NT2/D1 (cell line): Measurements from ENCODE around the gene FAM163A.

Experiments
- DNase-seq: peaks from one replicate; pipeline ENCODE4 v3.0.0-alpha.2; 2011; ENCODE audit warnings: low read depth, low spot score
- H3K27me3 ChIP-seq: 2 replicates; pipeline ENCODE4 v1.6.0; 2011; ENCODE audit warnings: mild to moderate bottlenecking; ENCODE audit not compliant: insufficient read length, insufficient read depth
- H3K36me3 ChIP-seq: 2 replicates; pipeline ENCODE4 v1.6.1; 2011; ENCODE audit warnings: mild to moderate bottlenecking, low read length, mixed read lengths; ENCODE audit not compliant: insufficient read depth, insufficient read length
- H3K4me1 ChIP-seq: 2 replicates; pipeline ENCODE4 v1.5.1; 2011; ENCODE audit not compliant: insufficient read depth, insufficient read length
- H3K4me3 ChIP-seq: 2 replicates; pipeline ENCODE4 v1.5.1; 2011; ENCODE audit warnings: low read depth; ENCODE audit not compliant: insufficient read length
- H3K9ac ChIP-seq: 2 replicates; pipeline ENCODE4 v1.6.0; 2011; ENCODE audit warnings: low read depth; ENCODE audit not compliant: insufficient read length
- H3K9me3 ChIP-seq: 2 replicates; pipeline ENCODE4 v1.5.1; 2011; ENCODE audit warnings: mild to moderate bottlenecking, low read length; ENCODE audit not compliant: insufficient read depth
- SUZ12 ChIP-seq: IDR thresholded peaks from 2 replicates; pipeline ENCODE4 v1.6.1; 2011; ENCODE audit not compliant: insufficient read length, insufficient read depth; ENCODE audit errors: extremely low read depth
- YY1 ChIP-seq: IDR thresholded peaks from 2 replicates; pipeline ENCODE4 v1.6.1; 2011; ENCODE audit not compliant: insufficient read length, insufficient read depth
- ZNF274 ChIP-seq: IDR thresholded peaks from 2 replicates; pipeline ENCODE4 v1.6.1; 2011; ENCODE audit warnings: mild to moderate bottlenecking, low read depth, low read length

FAM163A gene

DNA sequence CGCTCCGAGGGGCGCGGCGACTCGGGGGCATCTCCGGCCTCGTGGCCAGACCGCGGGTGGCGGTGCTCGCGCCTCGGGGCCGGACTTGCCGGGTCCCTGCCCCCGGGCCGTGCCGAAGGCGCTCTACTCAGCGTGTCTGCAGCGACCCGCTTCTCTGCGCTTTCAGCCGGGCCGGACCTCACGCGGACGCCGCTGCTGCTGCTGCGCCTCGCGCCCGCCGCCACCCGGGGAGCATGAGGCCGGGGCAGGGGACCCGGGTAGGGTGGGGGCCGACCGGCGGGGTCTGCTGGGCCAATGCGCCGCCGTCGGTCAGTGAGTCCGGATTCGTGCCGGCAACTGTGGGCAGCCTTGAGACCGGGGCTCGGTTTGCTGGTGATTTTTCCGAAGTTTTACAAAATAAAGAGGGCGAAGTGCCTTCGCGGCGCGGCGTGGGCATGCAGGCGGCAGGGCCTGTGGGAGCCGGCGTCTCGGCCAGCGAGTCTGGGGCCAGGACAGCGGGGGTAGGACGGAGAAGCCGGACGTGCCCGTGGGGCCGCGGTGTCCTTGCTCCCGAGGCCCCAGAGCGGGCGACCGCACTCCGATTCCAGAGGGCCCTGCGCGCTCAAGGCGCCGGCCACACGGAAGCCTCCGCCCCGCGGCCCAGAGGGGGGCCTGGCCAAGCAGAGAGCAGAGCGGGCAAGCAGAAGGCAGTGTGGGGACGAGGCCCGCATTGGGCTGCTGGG, 749 bp downstream of the FAM163A start:
- H3K4me1 ChIP-seq, result peaks cover 7% of the 10 kb centered on the region
- peak overlapping the region; percentile 60 for H3K4me3 ChIP-seq
- H3K27me3 ChIP-seq, result peaks cover 76% of the 10 kb centered on the region
- H3K9ac ChIP-seq, result peak overlapping the region; percentile 79
- peaks cover 4% of the 10 kb centered on the region; the same call in 1 of the 2 replicates for H3K9me3 ChIP-seq
- no peak for DNase-seq
- no peaks in the 10 kb centered on the region for H3K36me3 ChIP-seq
- TF ChIP-seq YY1 (no peak), ZNF274 (no peak), SUZ12 (no peak)

DNA sequence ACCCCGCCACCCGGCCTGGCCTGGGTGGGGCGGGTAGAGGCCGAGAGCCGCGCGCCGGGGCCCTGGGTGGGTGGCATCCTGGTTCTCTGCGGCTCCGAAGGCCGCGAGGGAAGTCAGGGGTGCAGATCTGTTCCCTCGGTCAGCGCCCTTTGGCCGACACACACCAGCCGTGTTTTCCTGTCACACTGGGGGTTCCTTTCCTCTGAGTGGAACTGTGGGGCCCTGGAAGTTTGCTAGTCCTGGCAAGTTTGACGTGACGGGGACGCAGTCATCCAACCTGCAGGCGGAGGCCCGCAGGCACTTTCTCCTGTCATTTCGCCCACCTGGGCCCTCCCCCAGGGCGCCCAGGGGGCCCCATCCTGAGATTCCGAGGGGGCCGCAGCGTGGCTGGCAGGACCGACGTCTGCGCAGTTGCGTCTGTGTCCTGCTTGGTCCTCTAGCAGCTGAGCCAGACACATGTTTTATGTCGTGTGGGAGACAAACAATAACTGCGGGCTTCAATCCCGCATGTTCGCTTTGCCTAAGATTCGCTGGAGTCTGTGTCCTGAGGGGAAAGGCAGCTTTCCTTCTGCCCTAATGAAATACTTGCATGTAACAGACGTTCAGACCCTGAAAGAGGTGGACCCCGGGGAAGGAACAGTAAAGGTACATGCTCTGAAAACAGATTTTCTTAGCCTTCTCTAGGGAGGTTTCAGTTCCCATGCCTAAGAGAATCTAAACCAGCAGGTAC, 1.5 kb downstream of the FAM163A start:
- H3K9ac ChIP-seq, result peak overlapping the region; percentile 79
- DNase-seq, result no peak
- no peak for TF ChIP-seq YY1
- no peak for TF ChIP-seq ZNF274
- no peak for TF ChIP-seq SUZ12
- H3K27me3 ChIP-seq, result peaks cover 76% of the 10 kb centered on the region
- H3K9me3 ChIP-seq, result peaks cover 4% of the 10 kb centered on the region; the same call in 1 of the 2 replicates
- H3K36me3 ChIP-seq, result no peaks in the 10 kb centered on the region
- peaks cover 7% of the 10 kb centered on the region for H3K4me1 ChIP-seq
- peak overlapping the region; percentile 60 for H3K4me3 ChIP-seq

DNA sequence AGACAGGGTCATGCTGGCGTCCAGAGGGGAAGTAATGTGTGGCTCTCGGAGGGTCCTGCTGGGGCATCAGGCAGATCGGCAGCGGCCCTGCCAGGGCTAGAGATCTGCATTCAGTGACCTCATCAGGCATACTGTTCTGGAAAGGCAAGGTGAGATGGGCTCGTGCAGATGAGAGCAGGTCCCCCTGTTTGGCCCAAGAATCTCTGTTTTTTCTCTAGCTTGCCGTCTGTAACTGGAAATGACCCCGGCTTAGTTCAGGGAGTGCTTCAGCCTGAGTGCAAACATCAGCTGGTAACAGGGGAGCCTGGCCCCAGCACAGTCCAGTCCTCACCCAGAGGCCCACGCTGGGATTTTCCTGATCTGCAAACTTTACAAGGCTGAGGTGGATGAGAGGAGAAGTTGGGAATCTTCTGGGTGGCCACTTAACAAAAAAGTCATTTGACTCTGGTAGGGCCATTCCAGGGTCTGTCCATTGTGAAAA, 2.1 kb downstream of the FAM163A start:
- Histone ChIP-seq H3K27me3 (peaks cover 74% of the 10 kb centered on the region), H3K4me3 (no peak overlapping the region), H3K9me3 (peaks cover 4% of the 10 kb centered on the region; the same call in 1 of the 2 replicates), H3K9ac (no peak overlapping the region), H3K36me3 (no peaks in the 10 kb centered on the region), H3K4me1 (peaks cover 7% of the 10 kb centered on the region)
- TF ChIP-seq SUZ12 (no peak), YY1 (no peak), ZNF274 (no peak)
- no peak for DNase-seq

DNA sequence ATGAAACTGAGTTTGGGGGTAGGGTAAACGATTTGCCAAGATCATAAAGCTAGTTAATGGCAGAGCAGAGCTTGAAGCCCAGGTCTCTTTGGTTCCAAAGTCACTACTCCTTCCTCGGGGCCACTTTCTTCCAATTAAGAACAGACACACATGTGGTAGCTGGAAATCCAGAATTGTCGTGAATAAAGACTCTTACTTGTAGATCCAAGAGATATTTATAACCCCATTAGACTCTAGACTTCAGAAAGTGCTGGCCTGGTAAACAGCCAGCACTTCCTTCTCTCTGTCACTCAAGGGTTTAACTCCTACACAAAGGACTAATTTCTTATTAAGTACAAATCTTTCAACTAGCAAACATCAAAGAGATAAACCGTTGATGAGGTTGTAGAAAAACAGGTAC, 2.7 kb downstream of the FAM163A start:
- H3K9ac ChIP-seq, result no peak overlapping the region

DNA sequence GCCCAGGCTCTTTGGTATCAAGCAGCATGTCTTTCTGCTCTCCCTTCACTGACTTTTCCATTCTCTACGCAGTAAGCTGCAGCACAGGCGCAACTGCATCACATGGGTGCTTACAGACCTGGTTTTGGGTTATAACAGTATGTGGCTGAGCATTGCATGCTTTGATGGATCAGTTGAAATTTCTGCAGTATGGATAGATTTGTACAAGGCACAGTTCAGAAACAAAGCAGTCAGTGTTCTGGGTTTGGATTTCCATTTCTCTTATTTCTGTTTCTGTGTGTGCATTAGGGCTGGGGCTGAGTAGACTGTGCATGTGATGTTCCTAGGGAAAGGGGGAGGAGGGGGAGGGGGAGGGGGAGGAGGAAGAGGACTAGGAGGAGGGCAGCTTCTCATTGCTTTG, 4.5 kb downstream of the FAM163A start:
- H3K9ac ChIP-seq, result no peak overlapping the region
- no peak for TF ChIP-seq SUZ12
- TF ChIP-seq YY1, result no peak
- TF ChIP-seq ZNF274, result no peak
- H3K27me3 ChIP-seq, result peaks cover 50% of the 10 kb centered on the region

More for the DNA sequence above, 2.7 kb downstream of the FAM163A start:
- DNase-seq, result no peak
- Histone ChIP-seq H3K27me3 (peaks cover 69% of the 10 kb centered on the region), H3K4me1 (peaks cover 7% of the 10 kb centered on the region), H3K9me3 (peaks cover 4% of the 10 kb centered on the region; the same call in 1 of the 2 replicates), H3K4me3 (no peak overlapping the region), H3K36me3 (no peaks in the 10 kb centered on the region)
- no peak for TF ChIP-seq YY1
- TF ChIP-seq SUZ12, result no peak
- TF ChIP-seq ZNF274, result no peak

DNA sequence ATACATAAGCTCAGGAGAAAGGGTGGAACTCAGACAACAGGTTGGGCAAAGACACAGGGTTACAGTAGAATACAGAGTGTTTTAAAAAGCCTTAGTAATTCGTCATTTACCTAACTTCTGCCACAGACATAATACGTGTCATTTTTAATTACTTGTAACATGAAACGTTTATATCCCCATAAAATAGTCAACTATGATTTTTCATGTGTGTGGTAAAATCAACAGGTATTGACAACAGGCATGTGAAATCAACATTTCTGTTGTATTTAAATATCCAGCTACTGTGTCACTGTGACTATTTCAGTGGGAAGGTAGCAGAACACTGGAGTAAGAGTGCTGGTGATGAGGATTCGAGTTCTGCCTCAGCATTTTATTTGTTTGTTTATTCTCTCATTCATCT, 5.7 kb downstream of the FAM163A start:
- Histone ChIP-seq H3K4me3 (no peak overlapping the region), H3K27me3 (peaks cover 38% of the 10 kb centered on the region), H3K4me1 (peaks cover 7% of the 10 kb centered on the region), H3K9me3 (no peaks in the 10 kb centered on the region), H3K36me3 (no peaks in the 10 kb centered on the region), H3K9ac (no peak overlapping the region)
- TF ChIP-seq YY1 (no peak), ZNF274 (no peak), SUZ12 (no peak)
- DNase-seq, result no peak

More for the DNA sequence above, 4.5 kb downstream of the FAM163A start:
- Histone ChIP-seq H3K36me3 (no peaks in the 10 kb centered on the region), H3K9me3 (no peaks in the 10 kb centered on the region), H3K4me3 (no peak overlapping the region), H3K4me1 (peaks cover 7% of the 10 kb centered on the region)
- DNase-seq, result no peak

DNA sequence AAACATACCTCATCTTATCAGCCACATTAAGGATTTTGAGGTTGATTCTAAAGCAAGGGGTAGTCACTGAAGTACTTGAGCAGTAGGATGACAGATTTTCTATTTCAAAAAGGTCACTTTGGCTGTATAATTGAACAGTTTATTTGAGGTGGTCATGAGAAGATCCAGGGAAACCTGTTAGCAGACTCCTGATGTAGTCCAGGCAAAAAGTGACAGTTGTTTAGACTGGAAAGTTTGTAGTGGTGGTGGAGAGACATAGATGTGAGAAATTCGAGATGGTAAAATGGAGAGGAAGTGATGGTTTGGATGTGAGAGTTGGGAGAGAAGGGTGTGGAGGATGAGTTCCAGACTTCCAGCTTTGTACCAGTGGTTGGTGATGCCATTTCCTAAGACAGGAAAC, 7.5 kb downstream of the FAM163A start:
- no peak for TF ChIP-seq YY1
- H3K9me3 ChIP-seq, result no peaks in the 10 kb centered on the region
- H3K27me3 ChIP-seq, result peaks cover 20% of the 10 kb centered on the region
- H3K4me3 ChIP-seq, result no peak overlapping the region
- H3K36me3 ChIP-seq, result no peaks in the 10 kb centered on the region
- H3K4me1 ChIP-seq, result no peaks in the 10 kb centered on the region
- DNase-seq, result no peak
- no peak overlapping the region for H3K9ac ChIP-seq
